Psoas muscle (tissue), 8 donors: ENCODE data around the gene ARFIP1. TPM values are rescaled to one million over a fixed set of nuclear protein-coding genes. Genes with fewer than 3 reads are reported as not detected.

Experiments
- ATAC-seq, 4 donors: fragments of 200-7000 bp; cut with Tn5 transposase; one replicate each; pipeline ENCODE4 v1.9.1; 2020; ENCODE audit warnings: moderate library complexity in 3 of 4, mild to moderate bottlenecking in 2 of 4
- DNase-seq, 2 donors: peaks; one replicate each; pipeline ENCODE4 v3.0.0-alpha.2; 2020
- H3K27ac ChIP-seq: fragments of 200-600 bp; one replicate; pipeline ENCODE4 v1.8.0; 2022
- H3K27me3 ChIP-seq, 3 donors: fragments of 200-600 bp in 1 of 3; one replicate each; pipeline versions ENCODE4 v1.6.1 to v1.8.0; 2013 to 2022; ENCODE audit warnings: low read length in 2 of 3, mild to moderate bottlenecking in 2 of 3, moderate library complexity in 1 of 3; ENCODE audit not compliant: insufficient read depth in 3 of 3
- H3K36me3 ChIP-seq, 2 donors: fragments of 200-600 bp in 1 of 2; one replicate each; pipeline versions ENCODE4 v1.6.1 to v1.8.0; 2013 to 2022; ENCODE audit warnings: low read depth in 1 of 2, mild to moderate bottlenecking in 1 of 2, moderate library complexity in 1 of 2; ENCODE audit not compliant: insufficient read depth in 1 of 2
- H3K4me1 ChIP-seq: fragments of 200-600 bp; one replicate; pipeline ENCODE4 v1.8.0; 2022
- H3K4me3 ChIP-seq: fragments of 200-600 bp; one replicate; pipeline ENCODE4 v1.8.0; 2022; ENCODE audit warnings: mild to moderate bottlenecking
- H3K9me3 ChIP-seq: fragments of 200-600 bp; one replicate; pipeline ENCODE4 v1.8.0; 2022
- CTCF ChIP-seq: fragments of 200-600 bp; IDR thresholded peaks from one replicate; pipeline ENCODE4 v1.8.0; 2022; ENCODE audit warnings: antibody characterized with exemption
- WGBS, 3 donors: extraction: QIAGEN DNeasy Blood & Tissue Kit; methylation state at CpG; one replicate each; pipeline versions ENCODE4 v1.1.6 to v1.1.7; 2013; 5-methylcytosine and 5-hydroxymethylcytosine counted together
- intact Hi-C, 2 donors: fragments of 100-400 bp; cut with DNase I; formaldehyde crosslinking; loops; one replicate each; pipeline versions ENCODE4 v1.11.0 to v1.14.2; 2022
- polyA plus RNA-seq, 3 donors: library from polyadenylated mRNA; stranded (reverse); fragments of 200-250 nt; gene quantifications; one replicate each; pipeline ENCODE4 v1.2.3, GENCODE V29; 2013
- total RNA-seq, 4 donors: library from RNA; stranded (reverse); fragmentation: NEBNext Ultra II Directional in 2 of 4; extraction: Animal tissue kit (Norgen Biotek cat#: 25700) in 2 of 4; gene quantifications; one replicate each; pipeline versions ENCODE4 v1.2.1 to v1.2.4, GENCODE V29; 2021 to 2023
- donor health status: healthy with polysubstance abuse.
- donor health status: DM: no; HTN: no; CAD: no; lungs with moderate emphysema.
- donor health status: Bipolar disorder and iron deficiency.
- donor health status: healthy.
- donor health status: DM: yes; HTN: yes; CAD: no.
- donor health status: DM: no; HTN: no; CAD: no.
- donor health status: DM: no; HTN: no; CAD: no.
- donor health status: DM: yes; HTN: yes; CAD: no.

ARFIP1 gene
- total and polyA plus RNA-seq, 7 donors: 6.8 to 15.7 (median 12.2) TPM

- TF ChIP-seq CTCF: no peak
- Histone ChIP-seq H3K36me3 (no peaks in the 10 kb centered on the region), H3K4me1 (no peaks in the 10 kb centered on the region), H3K27me3 (no peaks in the 10 kb centered on the region), H3K9me3 (no peaks in the 10 kb centered on the region), H3K27ac (no peak overlapping the region), H3K4me3 (no peak overlapping the region)
- DNase-seq (no peak), ATAC-seq (no peak)
- intact Hi-C loops: no loop called here
- 75 to 79% (median 79%) methylated on average over 11 of the region's 11 CpGs for WGBS, 3 donors
Measured at GRCh38 chr4:152950402-152951274, 170.9 kb downstream of the ARFIP1 start.

DNA sequence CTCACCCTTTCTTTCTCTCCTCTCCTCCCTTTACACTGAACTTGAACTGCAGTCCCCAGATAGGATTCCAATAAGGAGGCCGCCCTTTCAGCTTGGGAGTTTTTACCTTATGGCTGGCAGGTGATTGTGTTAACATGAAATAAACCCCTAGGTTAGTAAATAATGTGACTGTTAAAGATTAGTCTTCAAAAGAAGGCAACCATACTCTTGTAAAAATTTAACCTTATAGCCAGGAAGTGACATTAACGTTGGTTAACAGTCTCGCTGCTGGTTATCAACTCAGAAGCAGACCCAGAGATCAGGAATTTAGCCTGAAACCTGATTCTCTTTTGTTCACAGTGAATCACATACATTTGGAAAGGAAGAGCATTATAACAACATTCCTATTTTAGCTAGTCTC, 171.6 kb downstream of the ARFIP1 start:
- Histone ChIP-seq H3K27ac (no peak overlapping the region), H3K36me3 (no peaks in the 10 kb centered on the region), H3K4me3 (no peak overlapping the region), H3K27me3 (no peaks in the 10 kb centered on the region), H3K9me3 (no peaks in the 10 kb centered on the region), H3K4me1 (no peaks in the 10 kb centered on the region)
- ATAC-seq (no peak), DNase-seq (no peak)
- TF ChIP-seq CTCF: no peak
- WGBS, 3 donors: 80 to 81% (median 80%) methylated on average over 3 of the region's 3 CpGs
- intact Hi-C loops: no loop called here

DNA sequence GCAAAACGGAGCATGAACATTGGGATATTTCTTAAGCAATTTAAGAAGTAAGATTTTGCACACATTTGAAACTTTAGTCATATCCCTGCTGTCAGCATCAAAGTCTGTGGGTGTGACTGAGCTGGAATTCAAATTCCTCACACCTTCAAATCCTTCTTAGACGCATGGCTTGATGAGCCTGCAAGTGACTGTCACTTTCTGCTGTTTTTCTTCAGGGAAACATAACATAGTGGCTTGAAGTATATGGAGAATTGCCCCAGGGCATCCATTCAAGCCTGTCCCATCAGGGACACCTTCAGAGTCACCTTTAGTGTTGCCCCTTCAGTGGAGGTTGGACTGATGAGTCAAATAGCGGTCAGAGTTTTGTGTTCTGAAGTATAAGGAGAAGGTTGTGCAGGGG, 173.8 kb downstream of the ARFIP1 start:
- no peak overlapping the region for H3K4me3 ChIP-seq
- H3K9me3 ChIP-seq: no peaks in the 10 kb centered on the region
- intact Hi-C loops: no loop called here
- WGBS, 3 donors: 80 to 90% (median 85%) methylated on average over 3 of the region's 3 CpGs
- ATAC-seq (no peak), DNase-seq (no peak)
- no peaks in the 10 kb centered on the region for H3K36me3 ChIP-seq
- no peak for TF ChIP-seq CTCF
- no peaks in the 10 kb centered on the region for H3K4me1 ChIP-seq
- no peak overlapping the region for H3K27ac ChIP-seq
- no peaks in the 10 kb centered on the region for H3K27me3 ChIP-seq

GRCh38 chr4:152954741-152955140, 175.0 kb downstream of the ARFIP1 start:
- intact Hi-C loops: no loop called here
- WGBS, 3 donors: 82 to 95% (median 83%) methylated on average over 1 of the region's 1 CpG
- ATAC-seq: no peak
- Histone ChIP-seq H3K4me1 (no peaks in the 10 kb centered on the region), H3K36me3 (no peaks in the 10 kb centered on the region), H3K27me3 (no peaks in the 10 kb centered on the region), H3K27ac (no peak overlapping the region), H3K4me3 (no peak overlapping the region), H3K9me3 (no peaks in the 10 kb centered on the region)
- no peak for DNase-seq
- no peak for TF ChIP-seq CTCF

GRCh38 chr4:152956147-152956546, 176.4 kb downstream of the ARFIP1 start:
- Histone ChIP-seq H3K9me3 (no peaks in the 10 kb centered on the region), H3K27ac (no peak overlapping the region), H3K27me3 (no peaks in the 10 kb centered on the region), H3K4me1 (no peaks in the 10 kb centered on the region), H3K4me3 (no peak overlapping the region), H3K36me3 (no peaks in the 10 kb centered on the region)
- DNase-seq (no peak), ATAC-seq (no peak)
- WGBS, 3 donors: 56 to 62% (median 57%) methylated on average over 2 of the region's 2 CpGs
- TF ChIP-seq CTCF: no peak
- intact Hi-C loops: no loop called here
